MV-4-11 (cell line): Measurements from ENCODE around the gene HSD3B7.
A peak's percentile ranks its signal among the peaks of the same experiment; 100 is the strongest.

Experiments
- DNase-seq: peaks from one replicate; lab custom pipeline; 2025; lab: John Stamatoyannopoulos, UW

Gene HSD3B7

DNA sequence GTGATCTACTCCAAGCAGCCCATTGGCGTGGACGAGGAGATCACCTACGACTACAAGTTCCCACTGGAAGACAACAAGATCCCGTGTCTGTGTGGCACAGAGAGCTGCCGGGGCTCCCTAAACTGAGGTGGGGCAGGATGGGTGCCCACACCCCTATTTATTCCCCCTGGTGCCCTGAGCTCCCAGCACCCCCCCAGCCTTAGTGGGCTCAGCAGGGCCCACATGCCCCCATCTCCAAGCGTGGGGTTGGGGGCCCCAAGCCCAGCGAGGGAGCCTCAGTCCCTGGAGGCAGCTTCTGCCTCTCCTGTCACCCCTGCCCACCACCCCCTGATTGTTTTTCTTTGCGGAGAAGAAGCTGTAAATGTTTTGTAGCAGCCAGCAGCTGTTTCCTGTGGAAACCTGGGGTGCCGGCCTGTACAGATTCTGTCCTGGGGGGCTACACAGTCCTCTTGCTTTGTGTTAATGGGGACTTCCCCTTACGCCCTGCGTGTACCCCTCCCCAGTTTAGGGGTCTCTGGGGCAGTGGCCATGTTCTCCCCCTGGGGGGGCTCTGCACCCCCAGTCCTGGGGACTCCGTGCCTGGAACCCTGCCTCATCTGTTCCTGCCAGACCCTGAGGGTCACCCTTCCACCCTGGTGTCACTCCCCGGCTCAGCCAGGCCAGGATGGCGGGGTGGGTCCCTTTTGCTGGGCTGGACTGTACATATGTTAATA is 953 bp upstream of the HSD3B7 start:
- no peak for DNase-seq

DNA sequence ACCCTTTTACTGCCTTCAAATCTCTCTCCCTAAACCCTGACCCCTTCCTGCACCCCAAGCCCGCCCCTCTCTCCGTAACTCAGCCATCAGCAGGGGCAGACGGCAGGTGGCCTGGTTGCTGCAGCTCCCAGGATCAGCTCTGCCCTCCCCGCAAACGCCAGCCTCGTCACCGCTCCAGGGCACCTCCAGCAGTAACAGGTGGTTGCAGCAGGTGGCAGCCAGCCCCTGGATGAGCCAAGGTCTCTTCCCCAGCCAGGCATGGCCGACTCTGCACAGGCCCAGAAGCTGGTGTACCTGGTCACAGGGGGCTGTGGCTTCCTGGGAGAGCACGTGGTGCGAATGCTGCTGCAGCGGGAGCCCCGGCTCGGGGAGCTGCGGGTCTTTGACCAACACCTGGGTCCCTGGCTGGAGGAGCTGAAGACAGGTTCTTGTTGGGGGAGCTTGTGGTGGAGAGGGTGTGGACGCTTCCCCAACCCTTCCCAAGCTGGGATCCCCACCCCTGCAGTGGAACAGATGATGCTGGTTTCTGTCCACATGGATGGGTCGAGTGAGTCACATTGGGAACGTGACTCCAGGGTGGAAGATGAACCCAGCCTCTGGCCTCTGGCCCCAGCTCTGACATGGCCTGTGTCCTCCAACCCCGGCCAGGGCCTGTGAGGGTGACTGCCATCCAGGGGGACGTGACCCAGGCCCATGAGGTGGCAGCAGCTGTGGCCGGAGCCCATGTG is 558 bp downstream of the HSD3B7 start:
- no peak for DNase-seq

DNA sequence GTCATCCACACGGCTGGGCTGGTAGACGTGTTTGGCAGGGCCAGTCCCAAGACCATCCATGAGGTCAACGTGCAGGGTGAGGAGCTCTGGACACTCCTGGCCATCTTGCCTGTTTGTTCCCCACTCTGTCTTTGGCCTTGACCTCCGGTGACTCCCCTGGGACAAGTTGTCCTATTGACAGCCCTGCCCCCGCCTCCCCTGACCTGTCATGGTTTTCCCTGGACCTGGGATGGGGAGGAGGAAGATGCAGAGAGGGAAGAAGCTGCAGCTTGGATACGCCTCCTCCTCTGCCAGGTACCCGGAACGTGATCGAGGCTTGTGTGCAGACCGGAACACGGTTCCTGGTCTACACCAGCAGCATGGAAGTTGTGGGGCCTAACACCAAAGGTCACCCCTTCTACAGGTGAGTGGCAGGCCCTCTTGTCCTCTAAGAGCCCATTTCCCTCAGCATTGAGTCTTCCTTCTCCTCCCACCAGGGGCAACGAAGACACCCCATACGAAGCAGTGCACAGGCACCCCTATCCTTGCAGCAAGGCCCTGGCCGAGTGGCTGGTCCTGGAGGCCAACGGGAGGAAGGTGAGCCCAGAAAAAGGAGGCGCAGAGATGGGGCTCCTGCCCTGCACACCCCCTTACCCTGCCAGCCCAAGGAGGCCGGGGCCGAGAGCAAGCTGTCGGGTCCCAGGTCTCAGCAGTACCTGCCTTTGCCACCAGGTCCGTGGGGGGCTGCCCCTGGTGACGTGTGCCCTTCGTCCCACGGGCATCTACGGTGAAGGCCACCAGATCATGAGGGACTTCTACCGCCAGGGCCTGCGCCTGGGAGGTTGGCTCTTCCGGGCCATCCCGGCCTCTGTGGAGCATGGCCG is 1.4 kb downstream of the HSD3B7 start:
- DNase-seq, result no peak

DNA sequence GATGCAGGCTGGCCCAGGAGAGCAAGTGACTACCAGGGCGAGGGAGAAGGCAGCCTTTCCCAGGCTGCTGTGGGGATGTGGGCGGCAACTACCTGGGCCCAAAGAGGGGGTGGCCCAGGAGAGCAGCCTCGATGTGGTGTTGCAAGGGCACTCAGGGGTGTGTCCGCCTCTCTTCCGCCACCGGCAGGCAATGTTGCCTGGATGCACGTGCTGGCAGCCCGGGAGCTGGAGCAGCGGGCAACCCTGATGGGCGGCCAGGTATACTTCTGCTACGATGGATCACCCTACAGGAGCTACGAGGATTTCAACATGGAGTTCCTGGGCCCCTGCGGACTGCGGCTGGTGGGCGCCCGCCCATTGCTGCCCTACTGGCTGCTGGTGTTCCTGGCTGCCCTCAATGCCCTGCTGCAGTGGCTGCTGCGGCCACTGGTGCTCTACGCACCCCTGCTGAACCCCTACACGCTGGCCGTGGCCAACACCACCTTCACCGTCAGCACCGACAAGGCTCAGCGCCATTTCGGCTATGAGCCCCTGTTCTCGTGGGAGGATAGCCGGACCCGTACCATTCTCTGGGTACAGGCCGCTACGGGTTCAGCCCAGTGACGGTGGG is 2.7 kb downstream of the HSD3B7 start:
- no peak for DNase-seq

DNA sequence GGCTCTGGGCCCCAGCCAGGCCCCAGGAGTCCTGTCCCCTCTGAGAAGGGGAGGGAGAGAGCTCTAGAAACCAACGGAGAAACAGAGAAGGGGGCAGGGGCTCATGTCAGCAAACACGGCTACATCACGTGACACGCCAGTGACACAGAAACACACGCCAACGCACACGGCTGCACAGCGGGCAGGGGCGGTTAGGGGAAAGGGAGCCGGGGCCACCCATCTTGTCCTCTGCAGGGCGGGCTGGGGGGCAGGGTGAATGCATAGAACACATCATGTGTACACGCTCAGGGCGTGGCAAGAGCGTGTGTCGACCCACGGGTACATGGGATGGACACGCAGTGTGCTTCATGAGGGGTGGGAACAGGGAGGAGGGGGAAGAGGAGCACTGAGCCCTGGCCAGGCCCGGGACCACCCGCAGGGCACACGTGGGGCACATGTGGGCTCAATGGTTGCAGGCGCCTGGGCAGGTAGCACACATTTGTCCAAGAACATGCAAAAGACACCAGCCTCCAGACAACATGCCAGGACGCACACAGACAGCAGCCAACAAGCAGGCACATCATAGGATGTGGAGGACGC is 4.6 kb downstream of the HSD3B7 start:
- DNase-seq, result no peak

DNA sequence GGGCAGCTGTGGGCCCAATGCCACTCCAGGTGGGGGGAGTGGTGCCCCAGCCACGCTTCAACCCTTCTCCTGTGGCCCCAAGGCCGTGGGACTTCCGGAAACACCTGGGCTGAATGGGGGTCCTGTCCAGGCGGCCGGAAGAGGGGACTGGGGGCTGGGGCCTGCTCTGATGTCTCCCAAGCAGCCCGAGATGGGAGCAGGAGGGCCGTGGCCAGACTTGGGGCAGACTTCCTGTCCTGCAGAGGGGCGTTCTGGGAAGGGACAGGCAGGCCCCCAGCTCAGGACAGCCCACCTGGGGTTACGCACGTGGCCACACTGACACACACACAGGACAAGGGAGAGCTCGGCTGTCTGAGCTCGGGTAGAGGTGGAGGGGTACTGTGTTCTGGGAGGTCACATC is 5.1 kb downstream of the HSD3B7 start:
- DNase-seq, result no peak

DNA sequence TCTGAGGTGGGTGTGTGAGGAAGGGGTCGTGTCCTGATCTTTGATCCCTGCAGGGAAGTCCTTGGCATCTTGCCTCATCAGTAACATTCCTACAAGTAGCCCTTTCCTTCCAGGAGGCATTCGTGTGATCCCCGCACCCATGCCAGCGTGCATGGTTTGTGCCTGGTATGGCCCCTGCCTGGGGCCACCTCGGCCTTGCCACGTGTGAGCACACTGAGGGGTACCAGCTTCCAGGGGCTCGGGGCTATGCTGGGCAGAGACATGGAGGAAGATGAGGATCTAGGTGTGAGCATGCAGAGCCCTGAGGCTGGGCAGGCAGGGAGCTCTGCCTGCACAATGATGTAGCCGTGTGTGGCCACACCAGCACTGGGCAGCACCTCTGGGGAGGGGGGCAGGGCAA is 6.0 kb downstream of the HSD3B7 start:
- DNase-seq, result no peak

DNA sequence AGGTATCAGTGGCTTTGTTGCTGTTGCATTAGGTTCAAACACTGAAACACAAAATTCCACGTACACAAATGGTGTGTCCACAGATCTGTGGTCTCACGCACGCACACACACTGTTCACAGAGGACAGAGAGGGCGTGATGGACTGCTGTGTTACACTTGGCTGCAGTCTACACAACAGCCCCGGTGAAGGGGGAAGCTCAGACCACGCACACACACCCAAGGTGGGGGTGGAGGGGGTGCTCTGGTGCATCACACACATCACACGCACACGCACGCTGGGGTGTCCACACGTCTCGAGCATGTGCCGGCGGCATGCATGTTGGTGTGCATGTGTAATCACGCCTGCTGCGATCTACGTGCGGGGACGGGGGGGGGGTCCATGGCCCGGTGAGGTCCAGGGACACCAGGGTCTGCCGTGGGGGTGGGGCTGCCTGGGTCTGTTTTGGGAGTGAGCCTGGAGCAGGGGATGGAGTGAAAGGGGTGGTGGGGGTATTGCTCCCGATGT is 7.3 kb downstream of the HSD3B7 start:
- peak; percentile 23 for DNase-seq

DNA sequence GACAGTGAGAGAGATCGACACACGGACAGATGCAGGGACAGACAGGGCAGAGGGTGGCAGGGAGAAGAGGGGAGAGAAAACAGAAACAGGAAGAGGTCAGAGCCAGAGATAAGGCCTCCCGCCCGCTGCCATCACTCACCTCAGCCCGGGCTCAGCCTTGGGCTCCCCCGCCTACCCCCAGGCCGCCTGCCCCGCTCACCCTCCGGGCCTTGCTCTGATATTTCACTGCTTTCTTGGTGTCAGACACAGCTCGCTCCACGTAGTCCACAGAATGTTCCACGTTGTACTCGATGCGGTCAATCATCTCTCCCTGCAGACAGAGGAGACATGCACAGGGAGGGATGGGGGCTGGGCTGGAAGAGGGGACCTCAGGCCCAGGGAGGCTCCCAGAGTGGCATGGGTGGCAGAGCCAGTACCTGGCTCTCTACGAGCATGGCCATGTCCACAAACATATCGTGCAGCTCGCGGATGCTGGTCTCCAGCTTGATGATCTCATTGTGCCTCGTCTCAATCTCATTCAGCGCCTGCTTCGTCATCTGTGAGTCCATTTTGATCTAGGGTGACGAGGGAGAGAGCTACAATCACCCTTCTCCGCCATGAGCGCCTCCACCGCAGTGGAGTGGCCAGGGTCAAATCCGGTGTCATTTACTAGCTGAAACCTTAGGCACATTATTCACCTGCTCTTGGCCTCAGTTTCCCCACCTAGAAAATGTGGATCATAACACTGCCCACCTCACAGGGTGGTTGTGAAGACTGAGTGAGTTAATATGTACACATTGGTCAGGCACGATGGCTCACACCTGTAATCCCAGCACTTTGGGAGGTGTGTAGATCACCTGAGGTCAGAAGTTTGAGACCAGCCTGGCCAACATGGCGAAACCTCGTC is 8.2 kb downstream of the HSD3B7 start:
- DNase-seq, result peak; percentile 70

DNA sequence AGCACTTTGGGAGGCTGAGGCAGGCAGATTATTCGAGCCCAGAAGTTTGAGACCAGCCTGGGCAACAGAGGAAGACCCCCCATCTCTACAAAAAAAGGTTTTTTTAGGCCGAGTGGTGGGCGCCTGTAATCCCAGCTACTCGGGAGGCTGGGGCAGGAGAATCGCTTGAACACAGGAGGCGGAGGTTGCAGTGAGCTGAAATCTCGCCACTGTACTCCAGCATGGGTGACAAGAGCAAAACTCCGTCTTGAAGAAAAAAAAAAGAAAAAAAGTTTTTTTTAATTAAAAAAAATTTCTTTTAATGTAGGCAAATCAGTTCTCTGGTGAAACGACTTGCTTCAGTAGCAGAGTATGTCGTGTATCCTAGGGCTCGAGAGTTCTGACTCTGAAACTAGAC is 10.9 kb downstream of the HSD3B7 start:
- DNase-seq, result no peak

DNA sequence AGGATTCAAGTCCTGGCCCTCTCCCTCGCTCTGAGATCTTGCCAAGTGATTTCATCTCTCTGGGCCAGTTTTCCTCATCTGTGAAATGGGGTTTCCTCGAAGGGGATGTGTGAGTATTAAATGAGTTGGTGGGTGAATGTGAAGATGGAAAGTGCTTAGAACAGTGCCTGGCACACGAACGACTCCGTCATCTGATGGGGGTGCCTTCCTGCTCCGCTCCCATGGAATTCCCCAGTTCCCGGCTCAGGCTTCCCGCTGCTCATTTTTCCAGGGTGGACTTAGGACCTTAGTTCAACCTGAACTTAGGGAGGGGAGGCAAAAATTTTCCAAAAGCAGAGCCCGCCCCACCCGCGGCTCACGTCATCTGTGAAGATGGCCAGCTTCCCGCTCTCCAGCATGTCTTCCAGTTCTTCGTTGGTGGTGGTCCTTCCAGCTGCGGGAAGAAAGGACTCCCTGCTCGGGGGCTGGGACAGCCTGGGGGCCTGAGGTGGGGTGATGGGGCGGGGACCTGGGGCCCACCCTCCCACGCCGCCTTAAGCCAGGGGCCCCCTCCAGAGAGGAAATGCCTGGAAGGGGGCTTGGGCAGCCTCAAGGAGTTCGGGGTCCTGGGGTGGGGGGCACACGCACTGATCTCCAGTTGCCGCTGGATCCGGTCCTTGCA is 11.4 kb downstream of the HSD3B7 start:
- no peak for DNase-seq

DNA sequence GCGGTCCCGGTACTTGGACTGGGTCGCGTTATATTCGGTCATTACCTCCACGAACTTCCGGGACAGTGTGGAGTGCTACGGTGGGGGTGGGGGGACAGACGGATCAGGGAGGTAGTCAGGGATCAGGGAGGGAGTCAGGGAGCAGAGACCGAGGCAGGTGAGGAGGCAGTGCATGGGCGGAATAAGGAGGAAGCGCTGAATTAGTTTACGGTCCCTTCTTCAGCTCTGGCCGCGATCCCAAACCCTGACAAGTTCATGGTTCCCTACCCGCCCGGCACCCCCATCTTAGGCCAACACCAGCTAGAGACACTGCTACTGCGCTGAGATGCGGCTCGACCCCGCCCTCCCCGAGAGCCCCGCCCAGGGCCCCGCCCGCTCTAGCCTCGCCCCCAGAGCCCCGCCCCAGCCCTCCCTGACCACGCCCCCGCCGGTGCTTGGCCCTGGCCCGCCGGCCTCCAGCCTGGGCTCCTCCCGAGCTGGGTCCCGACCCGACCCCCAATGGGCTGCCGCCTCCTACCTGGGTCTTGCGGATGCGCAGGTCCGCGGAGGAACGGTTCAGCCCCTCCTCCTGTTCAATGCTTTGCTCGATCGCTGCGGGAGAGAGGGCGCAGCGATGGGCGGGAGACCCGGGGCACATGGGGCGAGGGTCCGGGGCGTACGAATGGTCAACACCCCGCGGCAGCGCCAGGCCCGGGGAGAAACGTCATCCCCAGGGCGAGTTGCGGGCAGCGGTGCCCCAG is 12.1 kb downstream of the HSD3B7 start:
- peak; percentile 76 for DNase-seq

DNA sequence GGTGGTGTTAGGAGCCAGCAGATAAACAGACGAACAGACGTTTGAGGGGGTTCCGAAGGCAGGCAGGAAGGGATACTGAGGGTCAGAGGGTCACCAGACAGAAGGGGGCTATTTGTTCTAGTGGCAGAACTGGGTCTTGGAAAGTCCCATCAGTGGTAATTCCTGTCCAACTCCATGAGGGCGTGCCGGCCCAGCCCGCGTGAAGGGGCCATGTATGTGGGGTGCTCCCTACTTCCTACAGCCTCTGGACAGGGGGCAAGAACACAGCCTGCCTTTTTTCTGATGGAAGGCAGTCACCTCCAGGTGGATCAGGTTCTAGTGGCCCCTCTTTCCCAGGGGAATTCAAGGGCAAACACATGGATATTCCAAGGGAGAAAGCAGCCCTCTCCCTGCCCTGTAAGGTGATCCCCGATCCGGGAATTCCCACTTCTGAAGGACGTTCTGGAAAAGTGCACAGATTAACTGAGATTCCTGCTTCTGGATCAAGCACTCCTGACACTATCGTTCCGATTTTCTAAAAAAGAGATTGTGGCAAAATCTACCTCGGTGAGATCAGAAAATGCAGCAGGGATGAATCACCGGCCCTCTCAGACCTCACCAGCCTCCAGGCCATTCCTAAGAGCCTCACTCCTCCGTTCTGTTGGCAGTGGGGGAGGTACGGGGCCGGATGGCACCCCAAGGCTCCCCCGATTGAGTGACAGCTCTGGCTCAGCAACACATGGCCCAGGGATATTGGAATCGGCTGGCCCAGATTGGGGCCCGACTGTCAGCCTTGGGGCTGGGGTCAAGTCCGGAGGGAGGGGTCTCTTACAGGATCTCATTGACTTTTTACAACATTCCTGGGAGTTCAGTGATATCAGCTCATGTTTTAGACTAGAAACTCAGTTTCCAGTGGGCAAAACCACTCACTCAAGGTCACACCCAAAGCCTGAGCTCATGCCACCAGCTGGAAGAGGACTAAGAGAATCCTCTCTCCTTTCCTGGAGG is 13.0 kb downstream of the HSD3B7 start:
- no peak for DNase-seq

DNA sequence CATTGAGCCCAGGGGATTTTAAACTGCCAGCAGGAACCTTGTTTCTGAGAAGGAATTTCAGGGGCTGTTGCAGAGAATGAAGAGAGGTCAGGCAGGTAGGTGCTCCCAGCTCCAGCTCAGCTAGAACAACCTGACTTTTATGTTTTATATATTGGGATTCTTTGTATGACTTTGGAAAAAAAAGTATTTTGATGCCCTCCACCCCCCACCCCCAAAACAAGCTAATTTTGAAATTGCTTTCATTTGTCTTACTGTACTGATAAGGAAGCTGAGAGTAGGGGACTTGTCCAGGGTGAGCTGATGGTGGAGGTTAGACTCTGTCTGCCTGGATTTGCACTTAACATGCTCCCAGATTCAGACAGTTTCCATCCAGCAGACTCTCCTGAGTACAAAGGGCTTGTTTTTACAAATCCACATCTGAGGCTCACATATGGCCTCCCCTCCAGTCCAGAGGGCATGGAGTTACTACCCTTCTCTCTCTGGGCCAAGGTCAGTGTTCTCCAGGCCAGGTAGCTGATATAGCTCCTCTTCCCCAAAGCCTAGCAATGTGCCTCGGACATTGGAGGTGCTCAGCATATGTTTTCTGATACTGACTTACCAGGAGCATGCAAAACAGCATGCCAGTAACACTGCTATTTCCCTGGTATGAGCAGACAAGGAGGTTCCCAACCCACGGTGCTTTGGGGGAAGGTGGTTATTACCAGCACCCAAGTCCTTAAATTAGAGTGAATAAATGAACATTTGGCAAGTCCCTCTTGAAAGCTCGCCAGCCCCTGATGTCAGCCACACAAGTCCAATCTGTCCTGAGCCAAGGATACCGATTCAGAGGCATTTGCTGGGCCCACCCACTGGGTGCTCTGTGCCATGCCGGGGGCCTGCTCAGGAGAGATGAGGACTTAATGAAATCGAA is 14.1 kb downstream of the HSD3B7 start:
- DNase-seq, result no peak

DNA sequence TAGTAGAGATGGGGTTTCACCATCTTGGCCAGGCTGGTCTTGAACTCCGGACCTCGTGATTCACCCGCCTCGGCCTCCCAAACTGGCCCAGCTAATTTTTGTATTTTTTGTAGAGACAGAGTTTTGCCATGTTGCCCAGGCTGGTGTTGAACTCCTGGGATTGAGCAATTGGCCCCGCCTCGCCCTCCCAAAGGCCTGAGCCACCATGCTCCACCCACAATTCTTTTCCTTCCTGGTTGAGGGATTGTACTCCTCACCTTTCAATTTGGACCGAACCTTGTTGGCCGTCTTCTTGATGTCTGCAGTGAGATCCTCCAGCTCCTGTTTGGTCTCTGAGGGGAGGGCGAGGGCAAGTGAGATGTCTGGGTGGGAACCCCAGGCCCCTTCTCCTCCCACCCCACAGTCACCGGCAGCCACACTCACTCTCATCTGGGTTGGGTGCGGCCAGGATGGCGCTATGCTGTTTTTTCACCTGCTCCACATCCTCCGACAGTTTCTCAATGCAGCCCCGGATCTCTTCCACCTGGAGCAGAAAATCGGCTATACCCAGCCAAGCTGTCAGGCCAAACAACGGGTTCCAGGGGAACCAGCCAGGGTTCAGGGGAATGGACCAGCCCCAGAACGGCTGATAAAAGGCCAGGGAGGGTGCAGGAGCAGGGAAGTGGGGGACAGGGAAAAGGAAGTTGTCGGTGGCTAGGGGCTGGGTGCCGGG is 15.8 kb downstream of the HSD3B7 start:
- no peak for DNase-seq

DNA sequence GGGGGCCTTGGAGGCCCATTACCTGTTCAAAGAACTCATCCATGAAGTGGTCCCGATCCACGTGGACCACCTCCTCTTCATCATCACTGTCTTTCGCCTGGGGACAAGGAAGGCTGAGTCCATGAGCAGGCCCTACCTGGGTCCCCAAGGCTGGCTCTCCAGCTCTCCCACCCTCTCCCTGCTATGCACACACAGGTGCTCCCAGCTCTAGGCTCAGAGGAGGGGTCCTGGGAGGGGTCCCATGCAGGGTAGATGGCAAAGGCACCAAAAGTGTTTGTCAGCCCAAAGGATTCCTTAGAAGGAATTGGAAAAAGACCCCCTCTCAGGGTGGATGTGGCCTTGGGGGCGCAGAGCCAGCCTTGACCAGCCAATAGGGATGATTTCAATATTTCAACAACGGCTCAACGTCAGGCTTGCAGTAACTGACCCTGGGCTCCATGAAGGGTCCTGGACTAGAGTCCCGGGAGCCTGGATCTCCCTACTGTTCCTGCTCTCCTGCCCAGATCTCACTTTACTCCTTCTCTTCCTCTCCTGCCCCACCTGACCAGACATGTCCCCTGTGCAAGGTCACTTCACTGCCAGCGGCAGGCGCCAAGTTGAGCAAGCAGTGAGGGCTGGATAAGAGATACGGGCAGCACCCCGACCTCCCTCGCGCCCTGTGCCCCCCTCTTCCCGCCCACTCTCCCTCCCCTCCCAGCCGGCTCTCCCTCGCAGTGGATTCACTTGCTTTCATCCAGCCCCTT is 16.7 kb downstream of the HSD3B7 start:
- DNase-seq, result no peak
